DOHH2 (cell line): ENCODE measurements around the gene HECW1.

ENCODE experiments used
- H3F3A ChIP-seq: fragments of 200-600 bp; sonication (generic), shearing (Covaris generic); 2 replicates; pipeline ENCODE4 v1.6.0; 2016; ENCODE audit warnings: antibody characterized with exemption, mild to moderate bottlenecking; ENCODE audit not compliant: control insufficient read depth, insufficient read depth
- H3K27ac ChIP-seq: fragments of 200-600 bp; sonication (generic); 2 replicates; pipeline ENCODE4 v1.5.1; 2014; ENCODE audit warnings: low read depth, mild to moderate bottlenecking, low read length, moderate library complexity
- H3K27me3 ChIP-seq: fragments of 200-600 bp; sonication (generic); 2 replicates; pipeline ENCODE4 v1.6.1; 2014; ENCODE audit warnings: mild to moderate bottlenecking, low read length, mixed read lengths; ENCODE audit not compliant: control insufficient read depth
- H3K36me3 ChIP-seq: fragments of 200-600 bp; sonication (generic); 2 replicates; pipeline ENCODE4 v1.6.1; 2014; ENCODE audit warnings: mild to moderate bottlenecking, low read length, moderate library complexity, mixed read lengths; ENCODE audit not compliant: control insufficient read depth
- H3K4me1 ChIP-seq: fragments of 200-600 bp; sonication (generic); 2 replicates; pipeline ENCODE4 v1.6.1; 2014; ENCODE audit warnings: mild to moderate bottlenecking, low read length, mixed read lengths; ENCODE audit not compliant: control insufficient read depth
- H3K4me2 ChIP-seq: fragments of 200-600 bp; sonication (generic); 2 replicates; pipeline ENCODE4 v1.6.0; 2014; ENCODE audit warnings: mild to moderate bottlenecking, low read length, moderate library complexity
- H3K4me3 ChIP-seq: fragments of 200-600 bp; sonication (generic); 2 replicates; pipeline ENCODE4 v1.5.1; 2014; ENCODE audit warnings: mild to moderate bottlenecking, low read length, mixed read lengths
- H3K79me2 ChIP-seq: fragments of 200-600 bp; sonication (generic); 2 replicates; pipeline ENCODE4 v1.6.1; 2014; ENCODE audit warnings: mild to moderate bottlenecking, low read length, mixed read lengths; ENCODE audit not compliant: control insufficient read depth
- H3K9me2 ChIP-seq: fragments of 200-600 bp; sonication (generic); replicated peaks from 2 replicates; pipeline ENCODE4 v1.6.1; 2014; ENCODE audit warnings: mild to moderate bottlenecking, low read length, mixed read lengths; ENCODE audit not compliant: control insufficient read depth
- H3K9me3 ChIP-seq: fragments of 200-600 bp; sonication (generic); 2 replicates; pipeline ENCODE4 v1.6.1; 2014; ENCODE audit warnings: antibody characterized with exemption, low read length, mixed read lengths; ENCODE audit not compliant: control insufficient read depth, insufficient read depth
- H4K20me1 ChIP-seq: fragments of 200-600 bp; sonication (generic); 2 replicates; pipeline ENCODE4 v1.6.0; 2014; ENCODE audit warnings: low read depth, mild to moderate bottlenecking, antibody characterized with exemption, low read length, moderate library complexity; ENCODE audit not compliant: control insufficient read depth, insufficient read depth
- CTCF ChIP-seq: fragments of 200-600 bp; sonication (generic); IDR thresholded peaks from one replicate; pipeline ENCODE4 v1.5.1; 2014; ENCODE audit warnings: antibody characterized with exemption, mild to moderate bottlenecking, low read depth, low read length; ENCODE audit not compliant: poor library complexity, severe bottlenecking
- EZH2phosphoT487 ChIP-seq: fragments of 200-600 bp; sonication (generic); IDR thresholded peaks from 2 replicates; pipeline ENCODE4 v1.6.1; 2017; ENCODE audit warnings: borderline replicate concordance, mild to moderate bottlenecking, antibody characterized with exemption, low read length, moderate library complexity, mixed read lengths

Gene HECW1

GRCh38 chr7:43533801-43534479 lies 421.5 kb downstream of the HECW1 start:
- Histone ChIP-seq H3F3A (no peaks in the 10 kb centered on the region), H3K27ac (no peak overlapping the region), H3K79me2 (no peaks in the 10 kb centered on the region), H4K20me1 (no peaks in the 10 kb centered on the region), H3K9me3 (no peaks in the 10 kb centered on the region), H3K4me2 (no peak overlapping the region), H3K4me3 (no peak overlapping the region), H3K4me1 (no peaks in the 10 kb centered on the region), H3K9me2 (no peaks in the 10 kb centered on the region), H3K36me3 (no peaks in the 10 kb centered on the region), H3K27me3 (peaks cover 9% of the 10 kb centered on the region)
- TF ChIP-seq CTCF: no peak
- no peak for TF ChIP-seq EZH2phosphoT487

GRCh38 chr7:43535031-43535451 lies 422.6 kb downstream of the HECW1 start:
- no peaks in the 10 kb centered on the region for H4K20me1 ChIP-seq
- no peaks in the 10 kb centered on the region for H3K4me1 ChIP-seq
- TF ChIP-seq CTCF (no peak), EZH2phosphoT487 (no peak)
- H3K36me3 ChIP-seq: no peaks in the 10 kb centered on the region
- no peaks in the 10 kb centered on the region for H3K9me3 ChIP-seq
- H3K4me2 ChIP-seq: no peak overlapping the region
- no peaks in the 10 kb centered on the region for H3F3A ChIP-seq
- H3K27ac ChIP-seq: no peak overlapping the region
- H3K27me3 ChIP-seq: peaks cover 12% of the 10 kb centered on the region
- H3K4me3 ChIP-seq: no peak overlapping the region
- H3K79me2 ChIP-seq: no peaks in the 10 kb centered on the region
- no peaks in the 10 kb centered on the region for H3K9me2 ChIP-seq

GRCh38 chr7:43535810-43536585 lies 423.6 kb downstream of the HECW1 start:
- Histone ChIP-seq H3K36me3 (no peaks in the 10 kb centered on the region), H3K4me1 (no peaks in the 10 kb centered on the region), H3K9me2 (no peaks in the 10 kb centered on the region), H3K27ac (no peak overlapping the region), H3K4me3 (no peak overlapping the region), H3K9me3 (no peaks in the 10 kb centered on the region), H4K20me1 (no peaks in the 10 kb centered on the region), H3K4me2 (no peak overlapping the region), H3F3A (no peaks in the 10 kb centered on the region), H3K27me3 (peaks cover 17% of the 10 kb centered on the region), H3K79me2 (no peaks in the 10 kb centered on the region)
- no peak for TF ChIP-seq CTCF
